Neural progenitor cell (in vitro differentiated cells): ENCODE data around the gene TRIM14.

Source experiments
- CTCF ChIP-seq: fragments of 200-600 bp; sonication (generic); IDR thresholded peaks from 2 replicates; pipeline ENCODE4 v1.5.1; 2017; ENCODE audit warnings: antibody characterized with exemption, mild to moderate bottlenecking
- EZH2phosphoT487 ChIP-seq: fragments of 200-600 bp; sonication (generic); IDR thresholded peaks from 2 replicates; pipeline ENCODE4 v1.6.1; 2017; ENCODE audit warnings: antibody characterized with exemption

DNA sequence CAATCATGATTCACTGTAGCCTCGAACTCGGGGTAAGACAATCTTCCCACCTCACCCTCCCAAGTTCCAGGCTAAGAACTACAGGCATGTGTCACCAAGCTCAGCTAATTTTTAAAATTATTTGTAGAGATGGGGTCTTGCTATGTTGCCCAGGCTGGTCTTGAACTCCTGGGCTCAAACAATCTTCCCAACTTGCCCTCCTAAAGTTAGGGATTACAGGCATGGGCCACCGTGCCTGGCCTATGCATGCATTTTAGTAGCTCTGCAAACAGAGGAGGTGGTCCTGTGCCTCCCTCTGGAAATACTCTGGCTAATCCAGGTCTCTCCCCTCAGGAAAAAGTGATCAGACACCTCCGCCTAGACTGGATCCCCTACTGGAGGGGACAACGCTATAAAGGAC, 21.5 kb upstream of the TRIM14 start:
- TF ChIP-seq CTCF = no peak
- TF ChIP-seq EZH2phosphoT487 = no peak
